HG03378 (cell line): Measurements from ENCODE around the gene CDH12.
"Not testable (repeated sequence)": the region's sequence is repeated elsewhere in the genome, so short reads cannot be mapped to it uniquely, and the experiment has no call there.

Experiments
- ATAC-seq: cut with Tn5 transposase; IDR thresholded peaks from one replicate; pipeline ENCODE4 v1.9.1; 2021; ENCODE audit warnings: mild to moderate bottlenecking, moderate library complexity; ENCODE audit not compliant: unreplicated experiment

Gene CDH12

DNA sequence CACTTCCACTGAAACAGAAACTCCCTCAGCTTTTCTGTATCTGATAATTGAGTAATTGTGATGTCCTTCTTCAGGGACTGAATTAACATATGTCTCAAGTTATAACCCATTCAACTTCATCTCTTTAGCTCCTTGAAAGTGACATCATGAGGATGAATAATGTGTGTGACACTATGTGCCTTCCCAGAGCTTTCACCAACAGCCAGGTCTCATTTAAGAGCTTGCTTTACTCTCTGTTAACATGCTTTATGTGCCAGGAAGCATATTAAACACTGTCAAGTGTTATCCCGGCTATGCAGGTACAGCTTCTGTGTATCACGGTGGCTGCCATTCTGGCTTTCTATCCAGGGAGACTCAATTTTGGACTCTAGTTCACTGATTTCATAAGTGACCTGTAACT lies 799.9 kb downstream of the CDH12 start:
- no peak for ATAC-seq

DNA sequence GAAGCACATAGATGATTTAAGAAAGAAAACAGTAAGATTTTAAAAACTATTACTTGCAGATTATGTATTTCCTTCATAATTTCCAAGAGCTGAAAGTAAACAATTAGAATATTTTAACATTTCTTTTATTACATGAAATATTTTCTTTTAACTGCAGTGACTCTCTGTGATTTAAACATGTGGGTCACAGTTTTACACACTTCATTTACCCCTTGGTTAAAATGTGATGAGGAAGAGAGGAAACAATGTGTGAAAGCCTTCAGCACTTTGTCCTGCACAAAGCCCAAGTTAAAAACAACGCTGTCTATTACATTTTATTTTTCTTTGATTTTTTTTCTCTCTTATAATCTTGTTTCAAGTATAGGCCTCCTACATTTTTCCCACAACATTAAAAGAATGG lies 801.3 kb downstream of the CDH12 start:
- no peak for ATAC-seq

DNA sequence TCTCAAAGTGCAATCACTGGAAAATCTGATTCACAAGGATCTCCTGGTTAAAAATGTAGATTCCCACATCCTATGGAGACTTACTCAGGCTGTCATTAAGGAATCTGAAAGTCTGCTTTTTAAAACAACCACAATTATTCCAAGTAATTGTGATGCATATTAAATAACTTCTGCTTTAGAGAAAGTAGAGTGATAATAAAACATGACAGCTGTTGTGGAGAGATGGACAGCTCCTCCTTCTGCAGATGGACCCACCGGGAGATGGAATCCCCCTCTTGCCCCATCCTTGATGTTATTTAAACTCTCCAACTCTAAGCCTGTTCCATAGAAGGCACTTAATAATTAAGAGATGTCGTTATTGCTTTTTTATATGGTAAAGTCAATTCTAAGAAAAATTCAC lies 802.2 kb downstream of the CDH12 start:
- ATAC-seq, result no peak

DNA sequence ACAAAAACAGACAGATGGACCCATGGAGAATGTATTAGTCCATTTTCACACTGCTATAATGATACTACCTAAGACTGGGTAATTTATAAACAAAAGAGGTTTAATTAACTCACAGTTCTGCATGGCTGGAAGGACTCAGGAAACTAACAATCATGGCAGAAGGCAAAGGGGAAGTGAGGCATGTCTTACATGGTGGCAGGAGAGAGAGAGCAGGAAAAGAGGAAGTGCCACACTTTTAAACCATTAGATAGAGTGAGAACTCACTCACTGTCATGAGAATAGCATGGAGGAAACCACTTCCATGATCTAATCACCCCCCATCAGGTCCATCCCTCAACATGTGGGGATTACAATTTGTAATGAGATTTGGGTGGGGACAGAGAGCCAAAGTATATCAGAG lies 808.9 kb downstream of the CDH12 start:
- ATAC-seq, result no peak

DNA sequence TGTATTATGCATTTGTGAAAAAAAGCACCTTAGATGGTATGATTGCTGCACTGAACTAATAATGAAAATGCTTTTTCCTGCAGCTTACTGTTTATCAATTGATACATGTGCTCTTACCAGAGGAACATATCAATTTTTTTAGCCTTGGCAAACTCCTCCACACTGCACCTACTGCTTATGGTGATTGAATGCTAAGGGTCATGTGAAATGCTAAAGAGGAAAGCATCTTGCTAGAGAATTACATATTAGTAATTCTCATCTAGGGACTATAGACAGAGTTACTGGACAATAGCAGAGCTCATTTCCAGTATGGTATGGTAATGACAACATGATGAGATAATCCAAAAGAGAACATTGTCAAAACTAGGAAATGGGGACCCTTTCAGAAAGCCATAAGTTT lies 817.1 kb downstream of the CDH12 start:
- ATAC-seq, result no peak

DNA sequence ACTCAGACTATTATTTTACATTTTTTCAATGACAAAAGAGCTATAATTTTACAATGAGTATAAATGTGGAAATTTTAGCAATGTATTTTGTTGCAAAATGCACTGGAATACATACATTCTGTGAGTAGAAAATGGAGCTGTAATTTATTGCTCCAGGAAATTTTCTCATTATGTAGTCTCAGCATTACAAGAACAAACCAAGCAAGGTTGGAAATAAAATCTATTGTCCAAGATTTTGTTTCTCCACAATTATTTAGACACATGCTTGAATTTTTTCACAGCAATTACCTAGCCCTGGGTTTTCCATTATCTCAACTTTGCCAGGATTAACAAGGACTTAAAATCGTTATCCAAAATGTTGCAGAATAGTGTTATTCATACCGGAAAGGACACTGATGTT lies 820.1 kb downstream of the CDH12 start:
- no peak for ATAC-seq

DNA sequence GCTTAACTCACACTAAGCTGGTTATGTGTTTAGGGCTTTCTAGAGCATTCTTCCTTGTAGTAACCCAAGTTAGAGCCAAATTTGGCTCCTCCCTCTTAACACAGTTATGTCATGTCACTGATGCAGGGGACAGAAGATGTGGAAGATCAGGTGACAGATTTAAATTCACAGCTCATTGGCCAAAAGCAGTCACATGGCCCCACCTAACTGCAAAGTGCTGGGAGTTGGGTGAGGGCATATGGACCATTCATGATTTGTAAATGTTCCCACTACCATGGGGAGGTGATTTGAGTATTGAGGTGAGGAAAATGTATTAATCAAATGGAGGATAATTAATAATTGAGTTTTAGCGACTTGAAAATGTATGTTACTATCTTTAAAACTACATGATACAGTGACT lies 829.4 kb downstream of the CDH12 start:
- ATAC-seq, result no peak

DNA sequence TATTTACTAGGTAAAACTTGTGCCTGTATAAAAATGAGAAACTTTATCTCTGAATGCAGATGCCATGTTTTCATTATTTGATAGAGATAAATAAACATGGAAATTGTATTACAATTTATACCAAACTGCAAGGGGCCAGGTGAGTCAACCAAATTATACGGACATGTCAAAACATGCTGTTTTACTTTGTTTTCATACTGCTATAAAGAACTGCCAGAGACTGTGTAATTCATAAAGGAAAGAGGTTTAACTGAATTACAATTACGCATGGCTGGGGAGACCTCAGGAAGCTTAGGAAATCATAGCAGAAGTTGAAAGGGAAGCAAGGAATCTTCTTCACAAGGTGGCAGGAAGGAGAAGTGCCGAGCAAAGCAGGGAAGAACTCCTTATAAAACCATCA lies 840.3 kb downstream of the CDH12 start:
- ATAC-seq, result not testable (repeated sequence)

DNA sequence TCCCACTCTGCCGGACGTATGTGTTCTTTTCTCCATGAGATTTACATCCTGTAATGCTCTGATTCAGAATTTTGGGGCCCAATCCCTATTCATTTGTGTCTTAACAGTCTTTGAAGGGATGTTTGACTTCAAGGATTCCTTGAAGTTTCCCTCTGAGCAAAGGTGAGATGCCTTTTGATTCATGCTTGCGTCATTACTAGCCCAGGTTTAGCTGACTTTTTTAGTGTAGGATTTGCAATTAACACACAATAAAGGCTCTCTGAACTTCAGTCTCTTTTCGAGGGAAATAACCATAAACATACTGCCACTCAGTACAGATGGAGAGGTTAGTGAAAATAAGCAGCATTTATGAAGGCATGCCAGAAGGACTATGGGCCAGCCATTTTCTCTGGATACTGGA lies 842.3 kb downstream of the CDH12 start:
- not testable (repeated sequence) for ATAC-seq

DNA sequence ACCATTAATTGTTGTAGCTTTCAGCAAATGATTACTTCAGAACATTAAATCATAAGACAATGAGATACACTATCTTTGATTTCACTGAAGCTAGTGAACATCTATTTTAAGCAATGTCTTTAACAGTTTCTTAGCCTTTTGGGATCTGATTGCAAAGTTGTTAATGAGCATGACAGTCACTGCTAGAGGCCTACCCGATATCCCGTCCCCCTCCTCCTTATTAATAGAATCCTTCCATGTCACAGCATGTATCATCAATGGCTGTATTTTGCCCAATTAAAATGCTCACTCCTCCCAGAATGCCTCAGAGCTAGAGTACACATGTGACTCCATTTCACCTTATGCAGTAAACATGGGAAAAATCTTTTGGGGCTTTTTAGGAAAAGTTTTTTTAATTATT lies 852.0 kb downstream of the CDH12 start:
- ATAC-seq, result not testable (repeated sequence)

DNA sequence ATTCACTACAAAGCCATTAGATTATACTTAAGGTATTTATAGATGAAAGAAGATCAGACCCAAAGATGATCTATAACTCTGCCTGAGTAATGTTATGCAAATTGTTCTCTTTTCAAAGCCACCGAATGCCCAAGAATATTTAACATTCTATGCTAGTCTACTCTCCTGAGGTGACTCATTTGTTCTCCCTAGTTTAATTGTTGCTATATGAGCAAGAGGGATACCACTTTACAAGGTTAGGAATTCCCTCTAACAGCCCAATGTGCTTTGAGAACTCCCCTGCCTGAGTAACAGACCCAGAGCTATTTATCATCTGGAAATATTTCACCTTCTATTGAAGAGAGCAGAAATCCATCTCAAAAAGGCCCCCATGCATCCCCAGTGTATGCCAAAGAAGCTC lies 867.3 kb downstream of the CDH12 start:
- ATAC-seq, result not testable (repeated sequence)

DNA sequence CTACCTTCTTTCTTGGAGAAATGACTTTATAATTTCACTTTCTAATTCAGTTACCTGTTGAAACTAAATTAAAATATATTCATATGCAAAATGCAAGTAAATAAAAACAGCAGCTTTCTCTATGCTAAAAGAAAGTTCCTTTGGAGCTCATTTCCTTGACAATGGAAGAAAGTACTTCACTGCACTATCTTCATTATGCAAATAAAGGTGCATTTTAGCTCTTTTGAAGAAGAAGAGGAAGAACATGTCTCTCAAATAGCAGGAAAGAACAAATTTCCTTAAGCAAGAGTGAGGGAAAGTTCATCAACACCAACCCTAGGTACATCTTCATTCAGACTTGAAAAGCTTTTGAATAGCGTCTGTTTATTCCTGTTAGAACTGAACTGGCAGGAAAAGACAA lies 901.6 kb downstream of the CDH12 start:
- ATAC-seq, result not testable (repeated sequence)

DNA sequence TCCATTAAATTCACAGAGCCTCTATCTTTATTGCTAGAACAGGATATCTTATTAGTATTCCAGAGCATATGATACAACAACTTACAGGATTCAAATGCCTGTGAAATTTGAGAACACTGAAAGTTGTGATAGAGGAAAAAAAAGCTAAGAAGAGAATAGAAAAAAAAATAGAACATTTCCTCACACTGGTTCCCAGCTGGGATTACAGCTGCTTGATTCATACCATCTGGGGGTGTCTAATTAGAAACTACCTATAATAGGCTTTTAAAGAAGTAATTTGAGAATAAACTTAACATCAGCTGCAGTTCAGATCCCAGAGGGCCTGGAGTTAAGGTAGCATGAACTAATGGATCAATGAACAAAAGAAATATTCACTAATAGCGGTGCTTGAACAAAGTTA lies 922.0 kb downstream of the CDH12 start:
- no peak for ATAC-seq

DNA sequence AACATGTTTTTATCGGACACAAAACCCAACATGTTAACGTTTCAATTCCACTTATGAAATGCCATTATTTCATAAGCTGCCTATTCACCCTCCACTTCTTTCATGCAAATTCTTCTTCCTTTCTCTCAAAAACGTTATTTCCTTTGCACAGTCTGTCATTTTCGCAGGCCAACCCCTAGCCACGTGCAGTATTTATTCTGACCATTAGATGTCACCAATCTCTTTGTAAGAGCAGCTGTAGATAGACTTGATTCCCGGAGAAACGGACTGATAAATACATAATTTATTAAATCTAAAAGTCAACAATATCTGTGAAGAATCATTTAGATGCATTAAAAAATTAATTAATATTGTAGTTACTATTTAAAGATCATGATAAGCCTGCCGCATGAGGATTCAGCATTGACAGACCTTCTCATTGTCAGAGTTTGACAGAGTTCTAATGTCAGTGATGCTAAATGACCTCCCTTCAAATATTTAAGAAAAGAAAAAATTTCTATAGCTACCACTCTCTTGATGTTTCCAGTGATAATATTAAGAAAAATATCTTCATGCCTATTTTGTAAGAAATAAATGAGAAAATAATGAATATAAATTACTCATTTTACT lies 933.6 kb downstream of the CDH12 start:
- ATAC-seq, result peak; percentile 97

DNA sequence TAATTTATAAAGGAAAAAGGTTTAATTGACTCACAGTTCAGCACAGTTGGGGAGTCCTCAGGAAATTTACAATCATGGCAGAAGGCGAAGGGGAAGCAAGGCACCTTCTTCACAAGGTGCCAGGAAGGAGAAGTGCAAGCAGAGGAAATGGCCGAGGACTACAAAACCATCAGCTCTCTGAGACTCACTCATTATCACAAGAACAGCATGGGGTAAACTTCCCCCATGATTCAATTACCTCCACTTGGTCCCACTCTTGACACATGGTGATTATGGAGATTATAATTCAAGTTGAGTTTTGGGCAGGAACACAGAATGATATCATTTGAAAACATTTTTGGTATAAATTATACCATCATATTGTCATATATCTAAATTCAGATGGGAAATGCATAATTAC lies 934.7 kb downstream of the CDH12 start:
- no peak for ATAC-seq

DNA sequence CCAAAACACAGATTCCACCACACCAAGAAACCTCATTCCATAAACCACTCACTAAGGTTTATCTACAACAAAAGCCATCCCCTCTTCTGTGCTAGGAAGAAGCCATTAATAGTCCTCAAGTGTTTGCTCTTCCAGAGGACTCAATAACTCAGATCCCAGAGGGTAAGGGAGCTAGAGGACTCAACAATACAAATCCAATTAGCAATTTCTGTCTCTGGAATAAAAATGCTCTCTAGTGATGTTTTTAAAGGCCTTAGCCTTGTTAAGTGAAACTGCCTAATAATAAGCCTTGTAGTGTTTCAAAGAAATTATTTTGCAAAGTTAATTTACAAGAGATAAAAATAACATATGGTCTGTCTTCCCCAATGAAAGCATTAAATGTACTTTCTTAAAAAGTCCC lies 942.4 kb downstream of the CDH12 start:
- ATAC-seq, result no peak

DNA sequence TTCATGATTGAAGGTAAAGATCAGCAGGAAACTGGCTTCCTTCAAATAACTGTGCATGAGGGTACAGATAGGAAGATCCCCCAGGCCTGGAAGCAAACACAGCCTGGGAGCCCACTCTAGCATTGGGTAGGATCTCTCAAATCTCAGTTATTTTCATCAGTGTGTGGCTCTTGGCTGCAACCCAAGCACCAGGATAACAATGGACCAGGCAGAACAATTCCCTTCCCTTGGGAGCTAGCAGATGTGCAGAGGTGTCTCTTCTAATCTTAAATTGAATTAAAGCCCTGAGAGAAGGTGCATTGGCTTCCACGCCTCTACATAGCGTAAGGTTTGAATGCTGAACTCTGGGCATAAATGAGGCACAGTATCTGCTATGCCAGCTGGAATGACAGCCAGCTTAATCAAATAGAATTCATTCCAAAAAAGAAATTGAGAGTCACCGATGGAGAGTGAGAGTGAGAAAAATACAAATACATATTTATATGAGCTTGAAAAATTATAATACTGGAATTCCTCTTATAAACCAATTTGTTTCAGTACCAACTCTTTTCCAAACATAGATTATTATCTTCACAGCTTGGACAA lies 957.3 kb downstream of the CDH12 start:
- no peak for ATAC-seq

DNA sequence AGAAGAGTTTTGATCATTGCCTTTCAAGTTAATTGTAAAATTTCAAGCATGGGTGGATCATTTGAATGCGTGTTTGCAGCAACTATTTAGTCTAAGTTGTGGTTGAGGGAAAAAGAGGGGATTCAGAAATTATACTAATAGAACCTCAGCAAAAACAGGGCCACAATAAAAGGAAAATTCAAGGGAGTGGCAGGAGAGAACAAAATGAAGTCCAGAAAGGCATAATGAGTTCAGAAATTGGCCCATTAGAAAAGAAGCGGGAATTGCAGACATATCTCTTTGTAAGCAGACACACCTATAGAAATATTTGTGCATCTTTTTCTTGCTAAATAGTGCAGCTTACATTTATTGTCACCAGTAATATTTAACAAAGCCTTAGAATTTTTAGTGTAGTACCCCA lies 960.0 kb downstream of the CDH12 start:
- no peak for ATAC-seq

DNA sequence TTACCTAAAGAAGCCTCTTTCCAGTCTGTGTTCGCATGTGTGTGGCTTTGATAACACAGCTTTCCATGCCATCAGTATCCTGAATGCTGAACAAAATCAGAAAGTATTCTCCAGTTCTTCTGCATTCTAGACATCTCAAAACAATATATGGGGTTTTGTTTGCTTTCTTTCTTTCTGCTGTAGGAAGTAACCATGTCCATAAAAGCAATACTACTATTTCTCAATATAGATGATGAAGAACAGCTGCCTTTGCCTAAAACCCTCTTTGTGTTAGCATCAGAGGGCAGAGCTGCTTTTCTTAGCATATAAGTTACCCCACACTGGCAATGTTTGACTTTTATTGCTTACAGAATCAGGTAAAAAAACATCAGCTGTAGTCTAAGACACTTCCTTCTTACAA lies 963.6 kb downstream of the CDH12 start:
- ATAC-seq, result no peak

DNA sequence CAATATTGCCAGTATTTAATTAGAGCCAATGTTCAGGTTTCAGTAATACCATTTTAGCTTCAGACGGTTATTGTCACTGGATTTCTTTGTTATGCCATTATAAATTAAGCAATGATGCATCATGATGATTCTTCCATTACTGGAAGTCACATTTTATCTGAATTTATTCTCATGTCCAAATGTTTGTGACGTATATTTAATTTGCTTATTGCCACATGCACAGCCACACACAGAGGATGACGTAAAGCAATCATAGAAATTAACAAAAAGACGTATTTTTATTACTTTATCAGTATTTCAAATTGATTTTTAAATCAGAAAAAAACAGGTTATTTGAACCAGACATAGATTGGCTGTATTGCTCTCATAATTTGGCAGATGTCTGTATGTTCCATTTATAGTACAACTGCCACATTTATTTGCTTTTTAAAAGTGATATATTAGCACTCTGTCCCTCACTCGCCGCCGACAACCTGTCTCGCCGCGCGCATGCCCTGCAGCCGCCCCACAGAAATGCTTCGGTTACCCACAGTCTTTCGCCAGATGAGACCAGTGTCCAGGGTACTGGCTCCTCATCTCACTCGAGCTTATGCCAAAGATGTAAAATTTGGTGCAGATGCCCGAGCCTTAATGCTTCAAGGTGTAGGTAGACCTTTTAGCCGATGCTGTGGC lies 970.9 kb downstream of the CDH12 start:
- no peak for ATAC-seq

DNA sequence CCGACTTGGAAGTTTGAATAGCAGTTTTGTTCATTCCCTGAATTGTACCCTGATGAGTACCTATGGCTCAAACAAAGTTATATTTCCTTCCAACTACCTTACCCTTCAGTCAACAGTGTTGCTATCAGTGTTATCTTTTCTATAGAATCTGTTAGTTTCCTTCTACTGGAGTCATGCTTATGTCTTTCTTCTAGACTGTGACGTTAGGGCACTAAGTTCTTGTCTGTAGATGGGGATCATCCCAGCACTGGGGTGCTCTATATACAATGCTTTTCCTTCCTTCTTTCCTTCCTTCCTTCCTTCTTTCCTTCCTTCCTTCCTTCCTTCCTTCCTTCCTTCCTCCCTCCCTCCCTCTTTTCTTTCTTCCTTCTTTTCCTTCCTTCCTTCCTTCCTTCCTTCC lies 973.0 kb downstream of the CDH12 start:
- ATAC-seq, result no peak

DNA sequence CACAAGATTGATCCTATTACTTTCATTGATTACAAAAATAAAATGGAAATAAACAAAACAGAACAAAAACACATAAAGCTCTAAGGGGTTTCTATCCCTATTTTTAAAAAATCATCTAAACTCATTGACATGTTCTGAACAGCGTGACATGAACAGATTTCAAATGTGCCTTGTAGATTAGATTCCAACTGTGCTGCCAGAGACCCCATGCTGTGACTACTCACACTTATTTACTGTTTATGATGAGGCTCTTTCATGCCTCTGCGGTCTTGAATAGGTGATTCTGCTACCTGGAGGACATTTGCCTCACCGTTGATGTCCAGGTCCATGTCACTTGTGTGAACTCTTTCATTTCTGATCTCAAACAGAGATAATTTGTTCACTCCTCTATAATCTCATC lies 990.2 kb downstream of the CDH12 start:
- ATAC-seq, result no peak

DNA sequence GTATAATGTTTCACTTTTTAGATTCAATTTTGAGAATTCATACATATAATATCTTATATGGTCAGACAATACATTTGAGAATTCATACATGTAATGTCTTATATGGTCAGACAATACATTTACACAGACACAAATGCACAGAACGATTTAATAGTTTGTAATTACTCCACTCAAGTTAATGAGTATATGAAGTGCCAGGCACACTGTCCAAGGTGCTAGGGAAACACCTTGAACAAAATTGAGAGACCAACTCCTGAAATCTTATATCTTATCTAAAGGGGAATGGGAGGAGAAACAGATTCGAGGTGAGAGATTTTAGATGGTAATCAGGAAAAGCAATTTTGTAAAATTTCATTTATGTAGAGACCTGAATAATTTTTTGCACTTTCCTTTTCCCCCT lies 994.7 kb downstream of the CDH12 start:
- no peak for ATAC-seq
